Stimulated activated CD8-positive, alpha-beta memory T cell treated with anti-CD3 and anti-CD28 coated beads, Interleukin-7, amount 100 ng/mL, for 24 hours (primary cell): ENCODE results near the gene GIGYF2.
"Not testable (repeated sequence)": the region's sequence is repeated elsewhere in the genome, so short reads cannot be mapped to it uniquely, and the experiment has no call there.

Experiments used
- DNase-seq: peaks from one replicate; pipeline ENCODE4 v3.0.0-alpha.2; 2020; ENCODE audit warnings: low read depth

The GIGYF2 gene

GRCh38 chr2:232697059-232697806 is at the start of gene GIGYF2:
Gene GIGYF2, plus strand, starts transcription at chr2:232697331. Its CDS starts 37,867 bp downstream, at chr2:232735198.
- peak; percentile 91 for DNase-seq

GRCh38 chr2:232649033-232649432 is 48.1 kb upstream of the GIGYF2 start:
- no peak for DNase-seq

- no peak for DNase-seq
Observed at GRCh38 chr2:232652505-232652851, 44.7 kb upstream of the GIGYF2 start.

- no peak for DNase-seq
Observed at GRCh38 chr2:232653441-232653840, 43.7 kb upstream of the GIGYF2 start.

GRCh38 chr2:232655392-232655791 is 41.7 kb upstream of the GIGYF2 start:
- no peak for DNase-seq

- DNase-seq, result no peak
Observed at GRCh38 chr2:232658217-232658785, 38.8 kb upstream of the GIGYF2 start.

- no peak for DNase-seq
Observed at GRCh38 chr2:232659359-232659758, 37.8 kb upstream of the GIGYF2 start.

GRCh38 chr2:232662486-232663260 is 34.5 kb upstream of the GIGYF2 start:
- DNase-seq, result no peak

GRCh38 chr2:232666051-232666805 is 30.9 kb upstream of the GIGYF2 start:
- DNase-seq, result no peak

- DNase-seq, result no peak
Observed at GRCh38 chr2:232667989-232668583, 29.0 kb upstream of the GIGYF2 start.

- no peak for DNase-seq
Observed at GRCh38 chr2:232668805-232669444, 28.2 kb upstream of the GIGYF2 start.

- no peak for DNase-seq
Observed at GRCh38 chr2:232672588-232672987, 24.5 kb upstream of the GIGYF2 start.

GRCh38 chr2:232674491-232674890 is 22.6 kb upstream of the GIGYF2 start:
- DNase-seq, result no peak

- DNase-seq, result no peak
Observed at GRCh38 chr2:232675381-232675780, 21.8 kb upstream of the GIGYF2 start.

GRCh38 chr2:232680006-232680405 is 17.1 kb upstream of the GIGYF2 start:
- DNase-seq, result no peak

- DNase-seq, result no peak
Observed at GRCh38 chr2:232681527-232681926, 15.6 kb upstream of the GIGYF2 start.

GRCh38 chr2:232683368-232683767 is 13.8 kb upstream of the GIGYF2 start:
- DNase-seq, result no peak

- not testable (repeated sequence) for DNase-seq
Observed at GRCh38 chr2:232685391-232685790, 11.7 kb upstream of the GIGYF2 start.

GRCh38 chr2:232687382-232688160 is 9.6 kb upstream of the GIGYF2 start:
- DNase-seq, result no peak

- DNase-seq, result no peak
Observed at GRCh38 chr2:232688201-232688600, 8.9 kb upstream of the GIGYF2 start.
